ENCODE results near the gene ECT2L.

ECT2L gene

GRCh38 chr6:138803861-138804260, 8.0 kb downstream of the ECT2L start:
- no peak for DNase-seq (ENCODE audit: low spot score)

GRCh38 chr6:138805016-138805765, 9.3 kb downstream of the ECT2L start:
- no peak for DNase-seq (ENCODE audit: low spot score)

GRCh38 chr6:138806889-138807288, 11.0 kb downstream of the ECT2L start:
- no peak for DNase-seq (ENCODE audit: low spot score)

DNA sequence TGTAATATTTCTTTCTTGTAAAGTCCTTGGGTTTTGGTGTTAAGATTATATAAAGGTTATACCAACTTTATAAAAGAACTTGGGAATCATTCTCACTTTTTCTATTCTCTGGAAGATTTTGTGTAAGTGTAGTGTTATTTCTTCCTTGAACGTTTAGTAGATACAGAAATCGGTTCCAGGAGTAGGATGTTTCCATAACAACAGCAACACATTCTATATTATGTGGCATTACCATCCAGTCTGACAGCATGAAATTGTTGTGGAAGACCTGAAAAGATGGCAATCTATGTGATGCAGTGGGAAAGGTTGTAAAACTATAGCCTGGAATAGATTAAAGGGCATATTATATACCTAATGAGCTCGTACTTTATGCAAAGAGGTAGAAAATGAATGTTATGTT, 13.8 kb downstream of the ECT2L start:
- DNase-seq (ENCODE audit: low spot score): no peak

GRCh38 chr6:138811866-138812265, 16.0 kb downstream of the ECT2L start:
- DNase-seq (ENCODE audit: low spot score): no peak

- DNase-seq (ENCODE audit: low spot score): no peak
These were observed 18.4 kb downstream of the ECT2L start for GRCh38 chr6:138814179-138814834.

- no peak for DNase-seq (ENCODE audit: low spot score)
These were observed 19.3 kb downstream of the ECT2L start for GRCh38 chr6:138815221-138815620.

DNA sequence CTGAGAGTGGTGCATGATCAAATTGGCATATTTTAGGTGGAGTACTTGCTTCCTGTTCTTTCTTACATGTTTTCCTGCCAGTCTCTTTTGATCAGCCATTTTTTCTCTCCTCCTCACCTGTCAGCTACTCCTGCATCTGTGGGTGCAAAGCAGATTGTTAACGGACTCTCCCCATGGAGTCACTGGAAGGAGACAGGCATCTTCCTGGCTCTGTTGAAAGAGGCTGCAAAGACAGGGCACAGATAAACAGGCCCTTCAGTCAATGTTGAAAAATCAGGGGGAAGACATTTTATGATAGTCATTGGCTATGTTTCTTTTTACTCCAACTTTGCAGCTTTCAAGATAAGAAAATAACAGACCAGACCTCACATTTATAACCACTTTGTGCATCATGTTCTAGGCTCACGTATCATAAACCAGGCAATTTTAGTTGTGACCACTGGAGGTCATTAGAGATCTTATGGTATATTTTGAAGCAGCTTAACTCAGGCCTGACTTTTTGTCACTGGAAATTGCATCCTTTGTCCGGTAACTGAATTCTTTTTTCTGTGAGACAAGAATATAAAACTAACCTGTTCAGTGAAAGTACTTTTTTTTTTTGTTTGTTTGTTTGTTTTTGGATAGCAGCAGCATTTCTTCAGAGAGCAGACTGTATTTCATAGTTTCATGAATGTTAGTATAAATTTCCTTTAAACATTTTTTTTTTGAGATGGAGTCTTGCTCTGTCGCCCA, 20.1 kb downstream of the ECT2L start:
- DNase-seq (ENCODE audit: low spot score): peak; percentile 75

GRCh38 chr6:138817799-138818198, 21.9 kb downstream of the ECT2L start:
- no peak for DNase-seq (ENCODE audit: low spot score)

DNA sequence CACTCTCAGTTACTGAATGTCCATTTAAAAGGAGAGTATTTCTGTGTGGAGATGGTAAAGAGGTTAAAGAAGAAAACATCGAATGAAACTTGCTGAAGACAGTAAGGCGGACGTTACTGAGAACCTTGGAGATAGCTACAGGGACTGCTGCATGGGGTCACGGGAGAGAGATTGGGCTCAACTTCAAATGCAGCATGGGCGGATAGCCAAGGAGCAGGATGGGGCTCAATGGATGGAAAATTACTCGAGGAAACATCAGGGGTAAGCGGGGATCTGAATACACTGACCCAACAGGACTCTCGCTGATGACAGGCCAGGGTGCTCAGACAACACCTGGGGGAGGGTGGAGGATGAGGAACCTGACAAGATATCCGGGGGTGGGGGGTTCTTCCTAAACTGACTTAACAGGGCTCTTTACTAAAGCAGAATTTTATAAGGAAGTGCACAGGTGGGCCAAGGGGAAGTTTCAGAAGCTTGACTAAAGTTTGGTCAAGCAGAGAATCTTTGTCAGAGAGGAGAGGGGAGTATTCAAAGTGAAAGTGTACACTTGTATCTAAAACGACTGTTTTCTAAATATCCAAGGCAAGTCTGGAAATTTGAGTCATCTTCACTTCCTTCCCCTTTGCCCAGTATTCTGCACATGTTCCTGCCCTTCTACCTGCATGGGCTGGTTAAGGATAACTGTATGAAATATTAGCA, 22.8 kb downstream of the ECT2L start:
- no peak for DNase-seq (ENCODE audit: low spot score)

DNA sequence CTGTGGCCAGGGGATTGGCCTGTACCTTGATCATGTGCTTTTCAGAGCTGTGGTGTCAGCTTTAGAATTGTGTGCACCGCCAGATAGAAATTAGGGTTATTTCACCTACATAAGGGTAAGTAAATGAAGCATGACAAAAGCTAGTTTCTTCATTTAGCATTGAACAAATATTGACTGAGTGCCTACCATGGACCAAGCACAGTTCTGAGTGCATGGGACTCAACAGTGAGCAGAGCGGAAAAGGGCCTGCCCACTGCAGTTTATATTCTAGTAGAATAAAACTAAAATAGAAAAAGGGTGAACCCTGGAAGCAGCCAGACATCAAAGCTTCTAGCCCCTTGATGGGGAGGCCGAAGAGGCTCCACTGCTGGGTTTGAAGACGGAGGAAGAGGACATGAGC, 25.6 kb downstream of the ECT2L start:
- no peak for DNase-seq (ENCODE audit: low spot score)

- DNase-seq (ENCODE audit: low spot score): no peak
These were observed 28.7 kb downstream of the ECT2L start for GRCh38 chr6:138824482-138825144.

- no peak for DNase-seq (ENCODE audit: low spot score)
These were observed 34.4 kb downstream of the ECT2L start for GRCh38 chr6:138830248-138830647.

DNA sequence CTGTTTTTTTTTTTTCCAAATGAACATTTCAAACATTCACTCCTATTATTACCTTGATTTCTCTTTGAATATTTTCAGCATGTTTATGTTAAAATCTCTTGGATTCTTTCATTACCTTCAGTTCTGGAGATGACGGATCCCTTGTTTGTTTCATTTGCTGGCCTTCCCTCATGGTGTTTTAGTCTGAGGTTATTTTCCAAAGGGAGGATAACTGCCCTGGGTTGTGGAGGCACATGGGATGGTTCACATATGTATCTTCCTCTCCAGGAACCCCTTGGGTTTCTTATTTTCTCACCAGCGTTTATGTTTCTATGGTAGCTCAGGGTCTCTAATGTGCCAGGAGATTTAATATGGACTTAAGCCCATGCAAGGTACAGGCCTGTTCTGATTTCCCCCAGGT, 36.3 kb downstream of the ECT2L start:
- no peak for DNase-seq (ENCODE audit: low spot score)

GRCh38 chr6:138833816-138834539, 38.1 kb downstream of the ECT2L start:
- DNase-seq (ENCODE audit: low spot score): peak; percentile 80

- DNase-seq (ENCODE audit: low spot score): no peak
These were observed 41.4 kb downstream of the ECT2L start for GRCh38 chr6:138837246-138837645.

DNA sequence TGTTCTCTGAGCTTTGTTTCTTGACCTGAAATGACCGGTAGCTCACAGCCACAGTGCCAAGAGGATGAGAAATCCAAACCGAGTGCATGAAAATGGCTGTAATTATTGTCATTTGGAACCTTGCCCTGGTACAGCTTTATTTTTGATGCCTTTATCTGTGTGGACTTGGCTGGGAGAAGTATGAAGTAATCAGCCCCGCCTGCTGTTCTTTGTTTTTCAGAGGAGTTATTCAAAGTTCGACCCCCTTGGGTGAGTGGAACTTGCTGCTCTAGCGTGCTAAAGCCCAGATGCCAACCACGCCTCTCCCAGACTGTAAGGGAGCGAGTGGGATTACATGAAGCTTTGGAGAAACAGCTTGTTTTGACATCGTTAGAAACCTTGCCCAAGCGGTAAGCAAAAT, 48.3 kb downstream of the ECT2L start:
- peak; percentile 44 for DNase-seq (ENCODE audit: low spot score)

DNA sequence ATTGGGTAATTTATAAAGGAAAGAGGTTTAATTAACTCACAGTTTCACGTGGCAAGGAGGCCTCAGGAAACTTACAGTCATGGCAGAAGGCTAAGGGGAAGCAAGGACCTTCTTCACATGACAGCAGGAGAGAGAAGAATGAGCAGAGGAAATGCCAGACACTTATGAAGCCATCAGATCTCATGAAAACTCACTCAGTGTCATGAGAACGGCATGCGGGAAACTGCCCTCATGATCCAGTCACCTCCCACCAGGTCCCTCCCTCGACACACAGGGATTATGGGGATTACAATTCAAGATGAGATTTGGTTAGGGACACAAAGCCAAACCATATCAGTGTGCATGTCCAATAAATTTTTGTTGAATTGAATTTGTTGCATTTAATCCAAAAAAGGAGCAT, 52.0 kb downstream of the ECT2L start:
- no peak for DNase-seq (ENCODE audit: low spot score)

DNA sequence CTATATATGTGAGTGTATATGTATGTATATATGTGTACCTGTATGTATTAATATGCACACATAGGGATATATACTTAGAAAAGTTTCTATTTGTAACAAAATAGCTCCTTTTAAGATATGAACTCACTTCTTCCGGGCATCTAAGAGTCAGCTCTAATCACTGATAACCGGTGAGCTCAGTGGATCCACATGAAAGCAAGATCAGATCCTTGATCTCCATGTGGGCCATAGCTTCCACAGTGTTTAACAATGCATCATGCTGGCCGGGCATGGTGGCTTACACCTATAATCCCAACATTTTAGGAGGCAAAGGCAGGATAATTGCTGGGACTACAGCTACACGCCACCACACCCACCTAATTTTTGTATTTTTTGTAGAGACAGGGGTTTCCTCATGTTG, 52.6 kb downstream of the ECT2L start:
- no peak for DNase-seq (ENCODE audit: low spot score)

DNA sequence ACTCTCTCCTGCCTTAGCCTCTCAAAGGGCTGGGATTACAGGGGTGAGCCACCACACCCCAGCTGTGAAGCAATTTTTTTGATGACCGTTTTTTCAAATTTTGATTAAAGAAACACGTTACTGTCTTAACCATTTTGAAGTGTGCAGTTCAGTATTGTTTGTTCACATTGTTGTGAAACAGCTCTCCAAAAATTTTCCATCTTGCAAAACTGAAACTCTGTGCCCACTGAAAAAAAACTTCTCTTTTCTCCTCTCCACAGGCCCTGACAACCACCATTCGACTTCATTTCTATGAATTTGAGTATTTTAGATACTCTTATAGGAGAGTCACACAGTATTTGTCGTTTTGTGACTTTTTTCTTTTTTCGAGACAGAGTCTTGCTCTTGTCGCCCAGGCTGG, 53.9 kb downstream of the ECT2L start:
- no peak for DNase-seq (ENCODE audit: low spot score)

GRCh38 chr6:138856654-138857053, 60.8 kb downstream of the ECT2L start:
- no peak for DNase-seq (ENCODE audit: low spot score)

Data from cerebellar cortex (tissue), 1 donor.